Occipital lobe (tissue), 2 donors: ENCODE results near the gene CNTNAP2. TPM values are rescaled to one million over a fixed set of nuclear protein-coding genes. Genes with fewer than 3 reads are reported as not detected.

Experiments used
- DNase-seq: peaks from one replicate; lab custom pipeline; 2025; lab: John Stamatoyannopoulos, UW
- total RNA-seq: library from RNA; depleted of rRNA; stranded (reverse); fragments of >200 nt; gene quantifications from one replicate; pipeline ENCODE4 v1.2.3, GENCODE V29; 2014

Gene CNTNAP2
- total RNA-seq, 1 donor from 2014 or later = 37.3 TPM

GRCh38 chr7:148124477-148124876 lies 2007.9 kb downstream of the CNTNAP2 start:
- no peak for DNase-seq

GRCh38 chr7:148127374-148127773 lies 2010.8 kb downstream of the CNTNAP2 start:
- no peak for DNase-seq

DNA sequence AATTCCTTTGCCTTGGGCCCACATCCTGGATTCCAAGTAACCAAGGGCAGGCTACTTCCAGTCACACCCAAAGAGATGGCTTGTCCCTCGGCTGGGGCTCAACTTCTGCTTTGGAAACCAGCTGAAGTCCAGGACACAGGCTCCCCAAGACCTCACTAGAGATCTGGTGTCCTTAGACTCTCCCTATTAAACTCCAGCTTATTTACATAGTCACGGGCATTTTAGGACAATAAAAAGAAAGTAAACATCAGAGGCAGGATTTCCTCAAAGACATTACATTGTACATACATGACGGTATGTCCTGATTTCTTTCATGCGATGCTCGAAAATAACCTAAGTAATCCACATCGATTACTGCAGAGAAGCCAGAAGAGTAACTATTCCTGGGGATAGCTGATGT lies 2012.4 kb downstream of the CNTNAP2 start:
- DNase-seq = no peak

DNA sequence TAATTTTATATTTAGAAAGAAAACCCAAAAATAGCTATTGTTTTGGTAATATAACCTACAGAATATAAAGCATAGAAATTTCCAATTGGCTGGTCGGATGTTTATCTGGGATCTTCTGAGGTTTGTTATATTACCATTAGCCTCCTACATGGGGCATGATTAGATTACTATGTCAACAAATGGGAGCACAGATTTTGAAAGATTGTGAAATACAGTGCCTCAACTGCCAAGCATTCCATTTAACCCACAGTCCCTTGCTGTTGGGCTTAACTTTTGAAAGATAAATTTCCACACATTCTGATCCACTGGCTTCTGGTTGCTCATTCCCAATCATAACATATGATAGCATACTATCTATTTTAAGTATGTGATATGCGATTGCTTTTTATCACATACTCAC lies 2018.5 kb downstream of the CNTNAP2 start:
- no peak for DNase-seq

DNA sequence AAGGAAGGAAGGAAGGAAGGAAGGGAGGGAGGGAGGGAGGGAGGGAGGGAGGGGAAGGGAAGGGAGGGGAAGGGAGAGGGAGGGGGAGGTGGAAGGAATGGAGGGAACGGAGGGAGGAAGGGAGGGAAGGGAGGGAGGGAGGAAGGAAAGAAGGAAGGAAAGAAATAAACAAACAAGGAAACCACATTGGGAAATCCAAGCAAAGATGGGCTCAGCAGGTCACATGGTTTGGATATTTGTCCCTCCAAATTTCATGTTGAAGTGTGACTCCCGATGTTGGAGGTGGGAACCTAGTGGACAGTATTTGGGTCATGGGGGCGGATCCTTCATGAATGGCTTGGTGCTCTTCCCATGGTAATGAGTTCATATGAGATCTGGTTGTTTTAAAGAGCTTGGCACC lies 2019.4 kb downstream of the CNTNAP2 start:
- DNase-seq = no peak

DNA sequence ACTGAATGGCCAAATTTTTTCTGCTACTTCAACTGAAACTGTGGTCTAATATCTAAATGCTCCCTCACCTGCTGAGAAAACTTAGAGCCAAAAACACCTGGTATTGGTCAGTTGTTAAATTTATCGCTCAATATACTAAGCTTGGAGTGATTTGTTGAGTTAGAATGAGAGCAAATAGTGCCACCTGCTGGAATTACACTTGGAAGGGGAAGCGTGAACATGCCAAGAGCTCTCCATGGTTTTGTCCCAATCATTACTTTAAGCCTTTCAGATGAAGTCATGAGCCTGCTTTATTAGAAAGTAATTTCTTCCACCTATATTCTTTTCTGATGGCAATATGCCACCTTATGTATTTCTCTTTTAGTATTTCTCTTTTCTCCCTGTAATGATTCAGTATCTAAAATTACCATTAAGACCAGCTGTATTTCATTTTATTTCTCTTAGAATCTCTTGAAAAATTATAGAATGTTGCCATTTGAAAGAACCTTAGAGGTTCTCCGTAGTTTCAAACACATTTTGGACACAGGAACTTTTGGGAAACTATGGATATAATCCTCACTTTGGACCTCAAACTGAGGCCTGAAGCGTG lies 2026.2 kb downstream of the CNTNAP2 start:
- no peak for DNase-seq

DNA sequence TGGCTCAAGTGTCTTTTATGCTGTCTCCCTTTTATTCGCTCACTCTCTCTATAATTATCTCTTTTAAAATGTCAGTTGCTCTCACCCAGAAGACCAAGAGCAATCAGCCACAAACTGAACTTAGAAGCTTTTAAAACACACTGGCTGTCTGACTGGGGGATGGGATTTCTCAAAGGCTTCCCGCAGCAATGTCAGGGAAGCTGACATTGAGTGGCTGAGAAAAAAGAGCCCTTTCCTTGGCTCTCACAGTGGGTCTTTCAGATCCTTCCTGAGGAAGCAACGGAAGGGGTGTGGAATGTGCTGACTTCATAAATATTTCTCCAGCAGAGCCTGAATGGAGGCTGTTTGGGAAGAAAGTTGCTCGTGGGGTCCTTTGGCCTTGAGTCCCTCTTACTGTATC lies 2028.2 kb downstream of the CNTNAP2 start:
- no peak for DNase-seq

- no peak for DNase-seq
Observed at GRCh38 chr7:148146346-148146745, 2029.7 kb downstream of the CNTNAP2 start.

DNA sequence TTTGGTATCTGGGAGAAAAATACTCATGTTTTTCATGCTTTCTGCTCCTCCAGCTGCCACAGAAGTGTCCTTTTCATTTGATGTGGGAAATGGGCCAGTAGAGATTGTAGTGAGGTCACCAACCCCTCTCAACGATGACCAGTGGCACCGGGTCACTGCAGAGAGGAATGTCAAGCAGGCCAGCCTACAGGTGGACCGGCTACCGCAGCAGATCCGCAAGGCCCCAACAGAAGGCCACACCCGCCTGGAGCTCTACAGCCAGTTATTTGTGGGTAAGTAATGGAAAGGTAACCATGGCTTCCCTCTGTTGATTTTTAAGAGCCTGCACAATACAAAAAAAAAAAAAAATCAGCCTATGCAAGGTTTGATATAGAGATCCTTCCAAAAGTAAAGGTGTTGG lies 2030.8 kb downstream of the CNTNAP2 start:
- no peak for DNase-seq

GRCh38 chr7:148148456-148148855 lies 2031.9 kb downstream of the CNTNAP2 start:
- DNase-seq = no peak

- no peak for DNase-seq
Observed at GRCh38 chr7:148149730-148150129, 2033.1 kb downstream of the CNTNAP2 start.

GRCh38 chr7:148151778-148152177 lies 2035.2 kb downstream of the CNTNAP2 start:
- no peak for DNase-seq

DNA sequence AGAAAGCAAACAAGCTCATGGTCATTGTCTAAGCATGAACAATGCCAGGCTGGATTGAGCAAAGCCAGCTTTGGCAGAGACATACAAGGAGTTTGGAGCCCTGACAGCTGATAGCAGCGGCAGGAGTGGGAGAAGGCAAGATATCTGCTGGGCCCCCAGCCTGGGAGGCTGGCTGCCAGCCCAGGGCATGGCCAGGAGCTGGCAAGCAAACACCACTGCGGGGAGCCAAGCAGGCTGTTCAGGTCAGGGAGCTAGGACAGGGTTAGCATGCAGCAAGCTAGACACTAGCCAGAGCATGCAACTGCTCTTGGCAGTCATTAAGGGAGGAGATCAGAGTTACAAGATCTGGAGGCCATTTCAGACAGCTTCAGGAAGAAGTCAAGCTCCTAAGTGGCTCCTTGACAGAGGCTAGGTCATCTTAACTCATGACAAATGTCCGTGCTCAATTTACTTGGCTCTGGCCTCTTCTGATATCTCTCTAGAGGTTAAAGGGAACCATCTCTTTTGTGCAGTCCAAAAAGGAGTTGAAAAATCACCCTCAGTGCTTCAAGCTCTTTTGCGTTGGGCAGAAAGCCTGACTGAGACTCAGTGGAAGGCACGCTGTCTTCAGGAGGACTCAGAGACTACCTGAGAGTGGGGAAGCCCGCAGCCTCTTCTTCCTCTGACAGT lies 2037.1 kb downstream of the CNTNAP2 start:
- no peak for DNase-seq

DNA sequence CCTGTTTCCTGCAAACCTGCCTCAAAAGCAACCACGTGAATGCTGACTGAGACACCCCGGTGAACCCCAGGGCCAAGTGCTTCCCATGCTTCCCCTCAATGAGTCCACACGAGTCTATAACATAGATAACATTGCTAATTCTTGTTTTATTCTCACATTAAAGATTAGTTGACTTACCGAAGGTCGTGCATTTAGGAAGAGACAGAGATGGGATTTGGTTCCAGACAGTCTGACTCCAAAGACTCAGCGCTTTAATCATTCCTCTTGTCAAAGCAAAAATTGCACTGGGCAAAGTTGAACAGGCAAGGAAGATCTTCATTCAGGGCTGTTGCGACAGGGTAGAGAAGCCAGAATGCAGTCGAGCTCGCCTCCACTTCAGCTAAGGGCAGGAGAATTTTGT lies 2038.4 kb downstream of the CNTNAP2 start:
- no peak for DNase-seq

DNA sequence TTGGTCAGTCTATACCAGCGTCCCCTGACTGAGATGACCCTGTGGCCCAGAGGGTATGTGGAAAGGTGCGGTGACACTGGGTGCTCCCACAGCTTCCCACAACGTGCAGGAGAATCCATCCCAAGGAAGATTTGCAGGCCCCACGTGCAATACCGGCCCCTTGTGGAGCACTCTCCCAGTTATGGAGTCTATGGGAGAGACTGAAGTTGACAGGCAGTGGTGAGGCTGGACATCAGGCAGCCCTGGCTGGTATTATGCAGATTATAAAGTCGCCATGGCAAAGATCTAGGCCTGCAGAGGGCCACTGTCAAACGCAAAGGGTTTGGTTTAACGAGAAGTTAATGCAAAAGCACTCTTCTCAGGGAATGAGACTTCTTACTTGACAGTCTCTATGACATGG lies 2039.2 kb downstream of the CNTNAP2 start:
- DNase-seq = no peak

DNA sequence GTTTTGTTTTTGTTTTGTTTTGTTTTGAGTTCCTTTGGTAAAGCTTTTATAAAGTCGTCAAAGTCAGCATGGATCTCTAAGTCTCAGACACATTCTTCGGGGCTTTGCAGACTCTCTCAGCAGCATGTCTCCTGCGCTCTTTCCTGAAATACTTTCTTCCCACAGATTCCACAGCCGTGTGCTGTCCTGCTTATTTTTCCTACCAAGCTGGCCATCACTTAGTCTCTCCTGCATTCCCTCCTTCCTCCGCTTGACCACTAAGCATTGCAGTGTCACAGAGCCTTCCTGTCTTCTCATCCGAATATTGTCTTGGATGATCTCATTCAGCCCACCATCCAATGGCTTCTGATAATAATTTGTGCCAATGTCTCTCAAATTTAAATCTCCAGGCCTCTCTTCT lies 2039.6 kb downstream of the CNTNAP2 start:
- DNase-seq = no peak

DNA sequence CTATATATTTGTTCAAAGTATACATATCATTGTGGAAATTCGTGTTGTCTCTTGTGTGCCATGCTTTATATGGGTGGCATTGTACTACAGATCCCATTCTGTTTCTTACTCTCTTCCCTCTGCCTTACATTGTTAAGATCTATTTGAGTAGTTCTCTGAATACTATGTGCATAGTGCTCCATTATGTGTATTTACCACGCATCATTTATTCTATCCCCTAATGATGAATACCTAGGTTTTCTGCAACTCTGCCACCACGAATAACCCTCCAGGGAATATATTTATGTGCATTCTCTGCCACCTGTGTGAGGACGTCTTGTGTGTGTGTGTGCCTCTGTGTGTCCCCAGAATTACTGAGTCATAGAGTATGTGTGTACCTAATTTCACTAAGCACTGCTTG lies 2042.7 kb downstream of the CNTNAP2 start:
- no peak for DNase-seq

DNA sequence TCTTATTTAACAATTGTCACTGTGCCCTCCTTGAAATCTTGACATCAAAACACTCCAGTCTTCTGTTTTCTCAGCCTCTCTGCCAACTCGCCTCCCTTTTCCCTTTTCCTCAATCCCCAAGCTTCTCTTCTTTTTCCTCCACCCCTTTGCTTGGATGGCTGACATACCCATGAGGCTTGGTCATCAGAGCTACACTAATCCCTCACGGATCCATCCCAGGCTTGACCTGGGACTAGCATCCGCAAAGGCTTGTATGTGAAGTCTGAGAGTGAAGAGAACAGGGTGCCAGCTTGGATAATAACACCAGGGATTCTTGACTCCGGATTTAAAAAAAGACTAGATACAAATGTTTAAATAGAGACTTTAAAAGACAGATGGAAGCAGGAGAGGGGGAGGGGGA lies 2045.2 kb downstream of the CNTNAP2 start:
- DNase-seq = no peak

- no peak for DNase-seq
Observed at GRCh38 chr7:148162808-148163207, 2046.2 kb downstream of the CNTNAP2 start.

DNA sequence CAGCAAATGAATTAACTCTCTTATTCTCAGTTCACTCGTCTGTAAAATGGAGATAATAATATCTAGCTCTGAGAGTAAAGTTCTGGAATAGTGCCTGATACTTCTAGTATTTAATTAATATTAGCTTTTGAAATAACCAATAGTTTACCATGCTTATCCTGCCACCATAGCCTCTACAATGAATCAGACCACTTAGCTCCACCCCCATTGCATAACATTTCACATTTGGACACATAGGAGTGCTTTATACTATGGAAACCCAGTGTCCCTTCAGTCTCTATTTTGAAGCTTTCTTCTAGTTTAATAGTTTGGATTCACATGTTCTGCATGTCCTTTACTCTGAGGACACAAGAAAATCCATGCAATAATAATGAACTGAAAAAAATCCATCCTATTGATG lies 2046.6 kb downstream of the CNTNAP2 start:
- no peak for DNase-seq

DNA sequence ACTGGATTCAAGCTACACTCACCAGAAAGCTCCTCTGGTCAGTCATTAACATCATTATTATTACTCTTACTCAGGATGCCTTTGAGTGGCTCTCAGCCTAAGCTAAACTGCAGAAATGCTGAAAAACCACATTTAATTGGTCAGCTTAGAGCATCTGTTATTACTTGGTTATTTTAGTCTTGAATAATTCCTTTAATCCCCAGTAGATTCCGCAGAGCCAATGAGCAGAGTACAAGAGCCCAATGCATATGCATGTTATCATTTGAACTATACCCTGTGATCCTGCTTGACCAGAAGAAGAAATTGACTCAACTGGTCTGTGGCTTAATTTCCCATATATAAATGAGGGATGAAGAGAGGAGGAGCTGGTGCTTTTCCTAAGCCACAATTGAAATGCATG lies 2056.3 kb downstream of the CNTNAP2 start:
- DNase-seq = no peak

- DNase-seq = no peak
Observed at GRCh38 chr7:148173369-148173768, 2056.8 kb downstream of the CNTNAP2 start.

GRCh38 chr7:148174376-148174775 lies 2057.8 kb downstream of the CNTNAP2 start:
- DNase-seq = no peak

DNA sequence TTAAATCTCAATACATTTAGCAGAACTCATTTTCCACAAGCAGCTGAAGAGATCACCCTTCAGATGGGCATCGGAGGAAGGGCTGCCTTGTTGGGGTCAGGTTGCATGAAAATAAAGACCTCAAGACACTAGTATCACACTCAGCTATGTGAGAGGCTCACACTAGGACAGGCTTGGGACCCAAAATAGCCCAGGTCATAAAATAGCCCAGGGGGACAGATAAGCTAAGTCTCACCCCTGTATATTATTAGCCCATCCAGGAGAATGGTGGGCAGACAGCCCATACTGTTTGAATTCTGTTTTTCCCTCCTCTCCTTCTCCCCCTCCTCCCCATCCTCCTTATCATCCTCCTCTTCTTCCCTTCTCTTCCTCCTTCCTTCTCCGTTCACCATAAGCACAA lies 2058.9 kb downstream of the CNTNAP2 start:
- DNase-seq = no peak
